HEK293 (cell line): ENCODE results near the gene TKTL1.

Source experiments
- ZBTB21 ChIP-seq: fragments of 450-650 bp; formaldehyde crosslinking; IDR thresholded peaks from 2 replicates; pipeline ENCODE4 v1.5.1; 2017; ENCODE audit warnings: missing biosample characterization, missing genetic modification characterization
- ZNF830 ChIP-seq: fragments of 450-650 bp; IDR thresholded peaks from 2 replicates; pipeline ENCODE4 v1.5.0; 2018; ENCODE audit warnings: missing biosample characterization, missing genetic modification characterization, low read depth, mild to moderate bottlenecking, moderate library complexity
- TF ChIP-seq, protein P1 (sequence below): fragments of 450-650 bp; formaldehyde crosslinking; IDR thresholded peaks from 2 replicates; pipeline ENCODE4 v1.5.1; 2016; ENCODE audit warnings: missing biosample characterization, missing genetic modification characterization

DNA sequence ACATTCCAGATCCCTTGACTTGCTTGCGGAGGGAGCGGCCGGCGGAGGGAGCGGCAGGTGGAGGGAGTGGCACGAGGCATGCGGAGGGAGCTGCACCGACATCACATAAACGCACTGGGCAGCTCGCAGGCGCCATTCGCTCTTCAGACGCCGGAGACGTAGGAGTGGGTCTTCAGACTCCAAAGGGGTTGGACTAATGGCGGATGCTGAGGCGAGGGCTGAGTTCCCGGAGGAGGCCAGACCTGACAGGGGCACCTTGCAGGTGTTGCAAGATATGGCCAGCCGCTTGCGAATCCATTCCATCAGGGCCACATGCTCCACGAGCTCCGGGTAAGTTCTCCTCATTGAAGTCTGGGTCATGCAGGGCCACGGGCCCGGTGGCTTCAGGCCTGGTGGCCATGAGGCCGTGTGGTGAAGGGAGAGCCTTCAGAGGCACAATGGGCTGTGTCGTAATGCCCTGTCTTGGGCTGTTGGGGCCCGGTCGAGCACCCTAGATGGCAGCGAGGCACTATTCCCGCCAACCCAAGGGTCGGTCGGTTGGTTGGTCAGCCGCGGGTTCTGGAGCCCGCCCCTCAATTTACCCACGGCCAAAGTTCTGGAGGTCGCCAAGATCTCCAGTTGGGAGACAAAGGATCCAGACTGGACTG is at the start of gene TKTL1:
- TF ChIP-seq, protein P1, sequence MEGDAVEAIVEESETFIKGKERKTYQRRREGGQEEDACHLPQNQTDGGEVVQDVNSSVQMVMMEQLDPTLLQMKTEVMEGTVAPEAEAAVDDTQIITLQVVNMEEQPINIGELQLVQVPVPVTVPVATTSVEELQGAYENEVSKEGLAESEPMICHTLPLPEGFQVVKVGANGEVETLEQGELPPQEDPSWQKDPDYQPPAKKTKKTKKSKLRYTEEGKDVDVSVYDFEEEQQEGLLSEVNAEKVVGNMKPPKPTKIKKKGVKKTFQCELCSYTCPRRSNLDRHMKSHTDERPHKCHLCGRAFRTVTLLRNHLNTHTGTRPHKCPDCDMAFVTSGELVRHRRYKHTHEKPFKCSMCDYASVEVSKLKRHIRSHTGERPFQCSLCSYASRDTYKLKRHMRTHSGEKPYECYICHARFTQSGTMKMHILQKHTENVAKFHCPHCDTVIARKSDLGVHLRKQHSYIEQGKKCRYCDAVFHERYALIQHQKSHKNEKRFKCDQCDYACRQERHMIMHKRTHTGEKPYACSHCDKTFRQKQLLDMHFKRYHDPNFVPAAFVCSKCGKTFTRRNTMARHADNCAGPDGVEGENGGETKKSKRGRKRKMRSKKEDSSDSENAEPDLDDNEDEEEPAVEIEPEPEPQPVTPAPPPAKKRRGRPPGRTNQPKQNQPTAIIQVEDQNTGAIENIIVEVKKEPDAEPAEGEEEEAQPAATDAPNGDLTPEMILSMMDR (tag by site-specific recombination): no peak
- TF ChIP-seq ZBTB21 (tag by site-specific recombination) (no peak), ZNF830 (tag by site-specific recombination) (no peak)
